Measurements from ENCODE around the gene ANXA1. TPM values are rescaled to one million over a fixed set of nuclear protein-coding genes. Genes with fewer than 3 reads are reported as not detected.

The ANXA1 gene
- total RNA-seq, 2 experiments from 2014 or later = 88.2 to 90.8 TPM

GRCh38 chr9:73215249-73215648 lies 63.6 kb downstream of the ANXA1 start:
- Mint-ChIP-seq H3K4me3 (no peak overlapping the region), H3K36me3 (ENCODE audit: low read depth) (no peaks in the 10 kb centered on the region), H3K9me3 (ENCODE audit: insufficient read depth) (no peaks in the 10 kb centered on the region), H3K27ac (no peak overlapping the region), H3K4me1 (ENCODE audit: low read depth) (no peaks in the 10 kb centered on the region), H3K27me3 (ENCODE audit: low read depth) (peaks cover 10% of the 10 kb centered on the region)
- no peak for DNase-seq
- ATAC-seq = no peak
- ChIA-PET CTCF (no interaction called here), POLR2A (no interaction called here)

GRCh38 chr9:73216100-73216499 lies 64.4 kb downstream of the ANXA1 start:
- Mint-ChIP-seq H3K27ac (no peak overlapping the region), H3K36me3 (ENCODE audit: low read depth) (no peaks in the 10 kb centered on the region), H3K9me3 (ENCODE audit: insufficient read depth) (no peaks in the 10 kb centered on the region), H3K4me3 (no peak overlapping the region), H3K27me3 (ENCODE audit: low read depth) (peaks cover 10% of the 10 kb centered on the region), H3K4me1 (ENCODE audit: low read depth) (no peaks in the 10 kb centered on the region)
- CTCF ChIA-PET = interaction anchor here (1.3 kb wide), 1 partner anchor 16 kb away, joined by 4 read pairs; no protein-coding TSS in a partner anchor
- no peak for ATAC-seq
- POLR2A ChIA-PET = no interaction called here
- DNase-seq = no peak

Other genes with a start within 250 kb of the ANXA1 start
- gene ALDH1A1, start 198.8 kb upstream of the ANXA1 start, total RNA-seq = not detected